ENCODE measurements around the gene PRDM7. TPM values are rescaled to one million over a fixed set of nuclear protein-coding genes. Genes with fewer than 3 reads are reported as not detected.

Gene PRDM7
- total RNA-seq, 2 experiments from 2014 or later = not detected

DNA sequence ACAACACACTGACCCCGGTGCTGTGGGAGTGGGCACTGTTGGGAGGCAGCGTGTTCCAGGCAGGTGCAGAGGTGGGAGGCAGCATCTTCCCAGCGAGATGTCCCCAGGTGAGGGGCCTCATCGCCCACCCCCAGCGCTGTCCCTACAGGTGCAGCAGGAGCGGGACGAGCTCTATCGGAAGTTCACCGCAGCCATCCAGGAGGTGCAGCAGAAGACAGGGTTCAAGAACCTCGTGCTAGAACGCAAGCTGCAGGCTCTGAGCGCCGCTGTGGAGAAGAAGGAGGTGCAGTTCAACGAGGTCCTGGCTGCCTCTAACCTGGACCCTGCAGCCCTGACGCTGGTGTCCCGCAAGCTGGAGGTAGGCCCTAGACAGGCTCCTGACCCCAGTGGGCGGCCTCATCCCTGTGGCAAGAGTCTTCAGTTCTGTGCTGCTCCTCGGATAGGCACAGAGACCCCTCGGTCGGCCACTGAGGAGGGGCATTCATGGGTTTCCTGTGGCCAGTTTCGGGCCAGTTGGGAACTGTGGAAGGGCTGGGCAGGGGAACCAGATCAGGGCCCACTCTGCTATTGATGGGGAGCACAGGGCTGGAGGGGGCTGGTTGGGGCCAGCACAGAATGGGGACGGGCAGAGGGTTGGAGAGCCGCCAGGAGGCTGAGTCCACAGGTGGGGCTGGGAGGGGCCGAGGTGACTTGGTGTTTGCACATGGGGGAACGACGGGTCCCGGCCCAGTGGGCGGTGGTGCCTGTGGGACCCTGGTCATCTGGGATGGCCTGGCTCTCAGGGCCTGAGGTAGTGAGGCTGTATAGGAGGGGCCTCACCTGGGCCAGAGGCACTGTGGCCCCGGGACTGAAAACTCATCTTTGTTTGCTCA, 36.7 kb downstream of the PRDM7 start:
- ATAC-seq (no peak), DNase-seq (no peak)
- H3K9me3 Mint-ChIP-seq (ENCODE audit: low read depth) = no peaks in the 10 kb centered on the region
- H3K27me3 Mint-ChIP-seq = no peaks in the 10 kb centered on the region
- no peak overlapping the region for H3K4me3 Mint-ChIP-seq
- no peak overlapping the region for H3K27ac Mint-ChIP-seq
- H3K36me3 Mint-ChIP-seq = no peaks in the 10 kb centered on the region
- CTCF ChIA-PET = no interaction called here
- H3K4me1 Mint-ChIP-seq = no peaks in the 10 kb centered on the region

GRCh38 chr16:90037276-90037675, 39.9 kb downstream of the PRDM7 start:
- H3K4me3 Mint-ChIP-seq = no peak overlapping the region
- CTCF ChIA-PET = no interaction called here
- no peaks in the 10 kb centered on the region for H3K27me3 Mint-ChIP-seq
- no peaks in the 10 kb centered on the region for H3K4me1 Mint-ChIP-seq
- H3K27ac Mint-ChIP-seq = no peak overlapping the region
- ATAC-seq (no peak), DNase-seq (no peak)
- peaks cover 2% of the 10 kb centered on the region for H3K36me3 Mint-ChIP-seq
- no peaks in the 10 kb centered on the region for H3K9me3 Mint-ChIP-seq (ENCODE audit: low read depth)

GRCh38 chr16:90035902-90036301, 41.2 kb downstream of the PRDM7 start:
- H3K4me1 Mint-ChIP-seq = peaks cover 2% of the 10 kb centered on the region
- peaks cover 8% of the 10 kb centered on the region for H3K36me3 Mint-ChIP-seq
- no peak for ATAC-seq

GRCh38 chr16:90034504-90034903, 42.6 kb downstream of the PRDM7 start:
- no peak overlapping the region for H3K27ac Mint-ChIP-seq
- H3K4me3 Mint-ChIP-seq = no peak overlapping the region
- ATAC-seq (no peak), DNase-seq (no peak)
- CTCF ChIA-PET = no interaction called here
- H3K4me1 Mint-ChIP-seq = peaks cover 2% of the 10 kb centered on the region
- peaks cover 8% of the 10 kb centered on the region for H3K36me3 Mint-ChIP-seq
- H3K9me3 Mint-ChIP-seq (ENCODE audit: low read depth) = peaks cover 6% of the 10 kb centered on the region
- no peaks in the 10 kb centered on the region for H3K27me3 Mint-ChIP-seq

More at GRCh38 chr16:90035902-90036301, 41.2 kb downstream of the PRDM7 start:
- CTCF ChIA-PET = no interaction called here
- no peaks in the 10 kb centered on the region for H3K27me3 Mint-ChIP-seq
- peaks cover 6% of the 10 kb centered on the region for H3K9me3 Mint-ChIP-seq (ENCODE audit: low read depth)
- DNase-seq = no peak
- no peak overlapping the region for H3K27ac Mint-ChIP-seq
- H3K4me3 Mint-ChIP-seq = no peak overlapping the region

DNA sequence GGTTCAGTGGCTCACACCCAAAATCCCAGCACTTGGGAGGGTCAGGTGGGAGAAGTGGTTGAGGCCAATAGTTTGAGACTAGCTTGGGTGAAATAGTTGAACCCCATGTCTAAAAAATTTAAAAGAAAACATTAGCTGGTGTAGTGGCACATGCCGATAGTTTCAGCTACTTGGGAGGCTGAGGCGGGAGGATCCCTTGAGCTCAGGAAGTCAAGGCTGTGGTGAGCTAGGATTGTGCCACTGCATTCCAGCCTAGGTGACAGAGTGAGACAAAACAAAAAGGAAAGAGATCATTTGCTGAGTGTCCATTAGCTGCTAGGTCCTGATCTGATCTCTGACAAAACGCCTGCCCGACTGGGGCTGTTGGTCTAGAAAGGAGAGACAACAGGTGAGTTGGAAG, 43.7 kb downstream of the PRDM7 start:
- ATAC-seq = no peak

DNA sequence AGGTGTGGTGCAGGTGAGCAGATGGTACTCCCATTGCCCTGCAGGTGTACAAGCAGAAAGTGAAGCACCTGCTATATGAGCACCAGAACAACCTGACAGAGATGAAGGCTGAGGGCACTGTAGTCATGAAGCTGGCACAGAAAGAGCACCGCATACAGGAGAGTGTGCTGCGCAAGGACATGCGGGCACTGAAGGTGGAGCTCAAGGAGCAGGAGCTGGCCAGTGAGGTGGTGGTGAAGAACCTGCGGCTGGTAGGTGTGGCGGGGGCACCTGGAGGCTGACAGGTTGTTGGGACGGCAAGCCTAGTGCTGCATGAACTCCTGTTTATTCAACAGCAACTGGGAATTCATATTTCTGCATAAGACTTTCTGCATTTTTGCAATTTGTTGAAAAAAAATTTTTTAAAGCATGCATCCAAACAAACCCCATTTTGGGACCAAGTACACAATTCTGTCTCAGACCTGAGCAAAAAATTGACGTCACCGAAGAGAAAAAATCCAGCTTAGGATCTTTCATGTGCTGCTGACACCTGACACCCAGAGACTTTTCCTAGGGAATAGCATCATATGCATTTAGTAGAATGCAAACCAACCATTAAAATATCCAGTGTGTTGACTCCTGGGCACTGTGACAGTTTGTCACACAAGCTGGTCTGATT, 44.3 kb downstream of the PRDM7 start:
- ATAC-seq (no peak), DNase-seq (no peak)
- H3K4me1 Mint-ChIP-seq = peaks cover 2% of the 10 kb centered on the region
- peaks cover 8% of the 10 kb centered on the region for H3K36me3 Mint-ChIP-seq
- CTCF ChIA-PET = interaction anchor here (0.8 kb wide), 1 partner anchor 13 kb away, joined by 4 read pairs; the partner anchor contains the start of gene DBNDD1
- H3K9me3 Mint-ChIP-seq (ENCODE audit: low read depth) = peaks cover 6% of the 10 kb centered on the region
- H3K27me3 Mint-ChIP-seq = no peaks in the 10 kb centered on the region
- H3K4me3 Mint-ChIP-seq = no peak overlapping the region
- H3K27ac Mint-ChIP-seq = no peak overlapping the region

More for the DNA sequence above, 43.7 kb downstream of the PRDM7 start:
- no peak overlapping the region for H3K27ac Mint-ChIP-seq
- H3K36me3 Mint-ChIP-seq = peaks cover 8% of the 10 kb centered on the region
- H3K9me3 Mint-ChIP-seq (ENCODE audit: low read depth) = peaks cover 6% of the 10 kb centered on the region
- H3K4me1 Mint-ChIP-seq = peaks cover 2% of the 10 kb centered on the region
- H3K27me3 Mint-ChIP-seq = no peaks in the 10 kb centered on the region
- CTCF ChIA-PET = interaction anchor here (0.8 kb wide), 1 partner anchor 14 kb away, joined by 4 read pairs; the partner anchor contains the start of gene DBNDD1
- no peak for DNase-seq
- H3K4me3 Mint-ChIP-seq = no peak overlapping the region

DNA sequence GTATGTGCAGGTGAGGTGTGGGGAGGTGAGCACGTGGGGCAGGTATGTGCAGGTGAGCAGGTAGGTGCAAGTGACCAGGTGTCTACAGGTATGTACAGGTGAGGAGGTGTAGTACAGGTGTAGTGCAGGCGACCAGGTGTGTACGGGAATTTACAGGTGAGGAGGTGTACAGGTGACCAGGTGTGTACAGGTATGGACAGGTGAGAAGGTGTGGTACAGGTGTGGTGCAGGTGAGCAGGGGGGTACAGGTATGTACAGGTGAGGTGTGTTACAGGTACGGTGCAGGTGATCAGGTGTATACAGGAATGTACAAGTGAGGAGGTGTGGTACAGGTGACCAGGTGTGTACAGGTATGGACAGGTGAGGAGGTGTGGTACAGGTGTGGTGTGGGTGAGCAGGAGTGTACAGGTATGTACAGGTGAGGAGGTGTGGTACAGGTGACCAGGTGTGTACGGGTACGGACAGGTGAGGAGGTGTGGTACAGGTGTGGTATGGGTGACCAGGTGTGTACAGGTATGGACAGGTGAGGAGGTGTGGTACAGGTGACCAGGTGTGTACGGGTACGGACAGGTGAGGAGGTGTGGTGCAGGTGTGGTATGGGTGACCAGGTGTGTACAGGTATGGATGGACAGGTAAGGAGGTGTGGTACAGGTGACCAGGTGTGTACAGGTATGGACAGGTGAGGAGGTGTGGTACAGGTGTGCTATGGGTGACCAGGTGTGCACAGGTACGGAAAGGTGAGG, 45.0 kb downstream of the PRDM7 start:
- H3K4me1 Mint-ChIP-seq = peaks cover 2% of the 10 kb centered on the region
- DNase-seq = no peak
- ATAC-seq = no peak
- H3K27me3 Mint-ChIP-seq = no peaks in the 10 kb centered on the region
- peak overlapping the region; percentile 50 for H3K27ac Mint-ChIP-seq
- H3K36me3 Mint-ChIP-seq = peaks cover 8% of the 10 kb centered on the region
- peak overlapping the region; percentile 6 for H3K4me3 Mint-ChIP-seq
- CTCF ChIA-PET = interaction anchor here (1.4 kb wide), 1 partner anchor 10 kb away, joined by 4 read pairs; no protein-coding TSS in a partner anchor
- H3K9me3 Mint-ChIP-seq (ENCODE audit: low read depth) = peaks cover 6% of the 10 kb centered on the region

- Mint-ChIP-seq H3K4me1 (peaks cover 3% of the 10 kb centered on the region), H3K27me3 (peaks cover 2% of the 10 kb centered on the region), H3K36me3 (peaks cover 8% of the 10 kb centered on the region), H3K4me3 (peak overlapping the region; percentile 6), H3K9me3 (ENCODE audit: low read depth) (peaks cover 6% of the 10 kb centered on the region), H3K27ac (peak overlapping the region; percentile 17)
- no peak for DNase-seq
- ATAC-seq = peak; percentile 38
- CTCF ChIA-PET = interaction anchor here (1.4 kb wide), 1 partner anchor 9 kb away, joined by 4 read pairs; no protein-coding TSS in a partner anchor
Observed at GRCh38 chr16:90031186-90031930, 45.8 kb downstream of the PRDM7 start.

GRCh38 chr16:90028985-90029384, 48.1 kb downstream of the PRDM7 start:
- ATAC-seq (no peak), DNase-seq (no peak)
- Mint-ChIP-seq H3K27ac (no peak overlapping the region), H3K4me3 (no peak overlapping the region), H3K9me3 (ENCODE audit: low read depth) (peaks cover 6% of the 10 kb centered on the region), H3K27me3 (peaks cover 3% of the 10 kb centered on the region), H3K4me1 (peaks cover 9% of the 10 kb centered on the region), H3K36me3 (peaks cover 8% of the 10 kb centered on the region)
- CTCF ChIA-PET = no interaction called here

DNA sequence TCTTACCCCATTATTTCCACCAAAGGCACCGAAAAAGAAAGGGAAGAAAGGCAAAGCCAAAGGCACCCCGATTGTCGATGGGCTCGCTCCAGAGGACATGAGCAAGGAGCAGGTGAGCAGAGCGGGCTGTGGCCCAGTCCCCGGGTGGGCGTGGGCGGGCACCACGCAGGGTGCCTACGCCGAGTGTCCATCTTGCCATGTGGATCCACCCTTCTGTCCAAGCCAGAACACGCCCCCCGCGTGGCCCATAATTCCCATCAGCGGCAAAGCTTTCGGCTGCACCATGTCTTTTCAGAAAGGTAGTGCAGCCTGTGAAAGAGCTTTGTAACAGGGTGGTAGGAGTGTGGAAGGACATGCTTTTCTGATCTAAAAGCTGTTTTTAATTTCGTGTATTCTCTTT, 49.5 kb downstream of the PRDM7 start:
- CTCF ChIA-PET = no interaction called here
- Mint-ChIP-seq H3K36me3 (peaks cover 8% of the 10 kb centered on the region), H3K4me3 (no peak overlapping the region), H3K27ac (no peak overlapping the region), H3K9me3 (ENCODE audit: low read depth) (peaks cover 6% of the 10 kb centered on the region), H3K4me1 (peaks cover 9% of the 10 kb centered on the region), H3K27me3 (peaks cover 3% of the 10 kb centered on the region)
- no peak for ATAC-seq
- DNase-seq = no peak

GRCh38 chr16:90026135-90026534, 51.0 kb downstream of the PRDM7 start:
- Mint-ChIP-seq H3K4me1 (peaks cover 16% of the 10 kb centered on the region), H3K36me3 (peaks cover 2% of the 10 kb centered on the region), H3K27me3 (peaks cover 8% of the 10 kb centered on the region), H3K9me3 (ENCODE audit: low read depth) (no peaks in the 10 kb centered on the region), H3K27ac (no peak overlapping the region), H3K4me3 (no peak overlapping the region)
- ATAC-seq = no peak
- CTCF ChIA-PET = no interaction called here
- DNase-seq = no peak

- Mint-ChIP-seq H3K4me3 (peak overlapping the region; percentile 47), H3K4me1 (peaks cover 23% of the 10 kb centered on the region), H3K9me3 (ENCODE audit: low read depth) (no peaks in the 10 kb centered on the region), H3K27ac (no peak overlapping the region), H3K36me3 (peaks cover 2% of the 10 kb centered on the region), H3K27me3 (peaks cover 31% of the 10 kb centered on the region)
- DNase-seq (no peak), ATAC-seq (no peak)
- CTCF ChIA-PET = no interaction called here
Observed at GRCh38 chr16:90023078-90023447, 54.1 kb downstream of the PRDM7 start.
